AG09319 (cell line): ENCODE measurements around the gene MAD2L1BP.

Experiments used
- DNase-seq: peaks from one replicate; pipeline ENCODE4 v3.0.0-alpha.2; 2010; ENCODE audit warnings: low read depth; ENCODE audit errors: extremely low read depth
- CTCF ChIP-seq: IDR thresholded peaks from 2 replicates; pipeline ENCODE4 v1.5.1; 2011; ENCODE audit warnings: low read depth, mild to moderate bottlenecking, inconsistent platforms, low read length, moderate library complexity

Gene MAD2L1BP

GRCh38 chr6:43680308-43681200 is 44.9 kb downstream of the MAD2L1BP start:
- DNase-seq: no peak
- TF ChIP-seq CTCF: no peak

- TF ChIP-seq CTCF: no peak
- no peak for DNase-seq
Measured at GRCh38 chr6:43681303-43681702, 45.7 kb downstream of the MAD2L1BP start.

GRCh38 chr6:43682724-43683429 is 47.2 kb downstream of the MAD2L1BP start:
- no peak for TF ChIP-seq CTCF
- DNase-seq: no peak

- no peak for TF ChIP-seq CTCF
- DNase-seq: no peak
Measured at GRCh38 chr6:43683708-43684455, 48.2 kb downstream of the MAD2L1BP start.

GRCh38 chr6:43687079-43687436 is 51.4 kb downstream of the MAD2L1BP start:
- TF ChIP-seq CTCF: no peak
- DNase-seq: no peak

- no peak for TF ChIP-seq CTCF
- DNase-seq: peak; percentile 29
Measured at GRCh38 chr6:43687437-43688347, 52.1 kb downstream of the MAD2L1BP start, which contains the start of gene MRPS18A. MRPS18A (minus strand) TSS chr6:43687791; CDS start chr6:43687779, 12 bp downstream.
